GM11168 (cell line): ENCODE data around the gene TADA3.

Experiments
- in situ Hi-C: fragments of 300-500 bp; cut with MboI; formaldehyde crosslinking; loops from one replicate; pipeline ENCODE4 v1.12.0; 2022; ENCODE audit warnings: low sequenced_read_pairs; ENCODE audit not compliant: unreplicated experiment

Gene TADA3, protein sequence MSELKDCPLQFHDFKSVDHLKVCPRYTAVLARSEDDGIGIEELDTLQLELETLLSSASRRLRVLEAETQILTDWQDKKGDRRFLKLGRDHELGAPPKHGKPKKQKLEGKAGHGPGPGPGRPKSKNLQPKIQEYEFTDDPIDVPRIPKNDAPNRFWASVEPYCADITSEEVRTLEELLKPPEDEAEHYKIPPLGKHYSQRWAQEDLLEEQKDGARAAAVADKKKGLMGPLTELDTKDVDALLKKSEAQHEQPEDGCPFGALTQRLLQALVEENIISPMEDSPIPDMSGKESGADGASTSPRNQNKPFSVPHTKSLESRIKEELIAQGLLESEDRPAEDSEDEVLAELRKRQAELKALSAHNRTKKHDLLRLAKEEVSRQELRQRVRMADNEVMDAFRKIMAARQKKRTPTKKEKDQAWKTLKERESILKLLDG

GRCh38 chr3:9792405-9793160 is at the start of gene TADA3, which contains the start of gene ARPC4:
Gene TADA3, minus strand, starts transcription at chr3:9792473. Its CDS starts 1,007 bp downstream, at chr3:9791466.
Gene ARPC4, plus strand, starts transcription at chr3:9793082. Its CDS starts 40 bp downstream, at chr3:9793122.
- in situ Hi-C loops: no loop called here

- in situ Hi-C loops: no loop called here
Observed at GRCh38 chr3:9841015-9841414, 48.7 kb upstream of the TADA3 start.

GRCh38 chr3:9838856-9839255 is 46.6 kb upstream of the TADA3 start:
- in situ Hi-C loops: no loop called here

DNA sequence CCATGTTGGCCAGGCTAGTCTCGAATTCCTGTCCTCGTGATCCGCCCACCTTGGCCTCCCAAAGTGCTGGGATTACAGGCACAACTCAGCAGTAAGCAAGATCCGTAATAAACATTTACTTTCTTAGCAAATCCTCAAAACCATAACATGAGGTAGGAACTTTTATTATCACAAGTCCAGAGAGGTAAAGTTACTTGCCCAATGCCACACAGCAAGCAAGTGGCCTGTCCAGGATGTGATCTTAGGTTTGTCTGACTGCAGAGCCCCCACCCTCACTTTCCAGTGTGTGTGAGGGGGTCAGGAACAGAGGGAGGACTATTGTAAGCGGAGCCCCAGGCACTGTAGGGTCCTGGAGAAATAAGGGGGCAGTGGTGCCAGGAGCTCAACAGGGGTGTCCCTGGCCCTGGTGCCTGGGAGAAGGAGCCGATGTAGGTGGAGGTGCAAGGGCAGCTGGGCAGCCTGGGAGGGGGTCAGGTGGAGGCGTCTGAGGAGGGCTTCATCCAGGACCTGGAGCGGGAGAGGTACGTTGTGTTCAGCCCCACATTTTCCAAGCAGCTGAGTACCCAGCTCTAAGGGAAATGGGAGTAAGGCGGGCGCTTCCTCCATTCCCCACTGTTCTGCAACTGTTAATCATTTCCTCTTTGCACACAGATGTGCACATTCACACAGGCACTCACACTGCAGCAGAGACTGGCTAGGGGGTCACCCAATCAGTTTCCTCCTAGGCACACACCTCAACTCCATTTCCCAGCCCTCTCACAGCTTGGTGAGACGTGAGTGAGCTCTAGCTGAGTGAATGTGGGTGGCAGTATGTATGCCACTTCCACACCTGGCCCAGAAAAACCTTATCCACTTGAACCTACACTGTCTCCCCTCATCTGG is 45.7 kb upstream of the TADA3 start:
- in situ Hi-C loops: no loop called here

GRCh38 chr3:9834520-9835380 is 42.5 kb upstream of the TADA3 start:
- in situ Hi-C loops: no loop called here

DNA sequence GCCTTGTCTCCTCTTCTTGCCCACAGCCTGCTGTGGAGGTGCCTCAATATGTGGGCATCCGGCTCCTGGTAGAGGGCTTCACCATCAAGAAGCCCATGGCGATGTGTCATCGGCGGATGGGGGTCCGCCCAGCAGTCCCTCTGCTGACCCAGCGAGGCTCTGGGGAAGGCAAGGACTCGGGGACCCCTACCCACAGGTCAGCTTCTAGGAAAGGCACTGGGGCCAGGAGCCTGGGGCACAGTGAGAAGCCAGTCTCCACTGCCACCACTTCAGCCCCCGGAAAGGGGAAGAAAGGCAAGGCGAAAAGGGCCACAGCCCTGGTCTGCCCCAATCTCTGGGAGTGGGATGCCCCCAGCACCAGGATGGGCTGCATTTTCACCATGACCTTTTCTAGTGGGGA is 40.8 kb upstream of the TADA3 start:
- in situ Hi-C loops: no loop called here

- in situ Hi-C loops: no loop called here
Observed at GRCh38 chr3:9831253-9831652, 39.0 kb upstream of the TADA3 start.

DNA sequence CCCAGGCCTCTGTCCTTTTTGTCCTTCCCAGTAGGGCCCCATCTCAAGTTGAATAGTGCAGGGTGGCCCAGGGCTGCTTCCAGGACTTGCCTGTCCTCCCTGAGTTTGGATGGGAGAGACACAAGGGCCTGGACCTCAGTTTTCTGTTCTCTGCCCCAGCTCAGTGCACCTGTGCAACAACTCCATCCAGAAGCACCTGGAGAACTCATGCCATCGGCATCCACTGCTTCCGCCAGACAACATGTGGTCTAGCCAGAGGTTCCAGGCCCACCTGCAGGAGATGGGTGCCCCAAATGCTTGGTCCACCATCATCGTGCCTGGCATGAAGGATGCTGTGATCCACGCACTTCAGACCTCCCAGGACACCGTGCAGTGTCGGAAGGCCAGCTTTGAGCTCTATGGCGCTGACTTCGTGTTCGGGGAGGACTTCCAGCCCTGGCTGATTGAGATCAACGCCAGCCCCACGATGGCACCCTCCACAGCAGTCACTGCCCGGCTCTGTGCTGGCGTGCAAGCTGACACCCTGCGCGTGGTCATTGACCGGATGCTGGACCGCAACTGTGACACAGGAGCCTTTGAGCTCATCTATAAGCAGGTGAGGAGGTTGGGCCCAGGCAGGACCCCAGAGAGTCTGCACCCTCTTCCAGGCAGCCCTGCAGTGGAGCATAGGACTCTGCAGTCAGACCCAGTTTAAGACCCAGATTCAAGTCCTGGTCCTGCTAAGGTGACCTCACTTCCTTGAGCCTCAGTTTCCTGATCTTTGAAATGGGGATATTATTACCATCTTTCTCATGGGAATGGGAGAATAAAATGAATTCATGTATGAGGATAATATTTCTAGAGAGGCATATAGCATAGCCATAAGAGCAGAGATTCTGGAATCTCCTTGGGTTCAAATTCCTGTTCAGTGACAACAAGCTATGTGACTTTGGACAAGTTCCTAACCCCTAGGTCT is 36.8 kb upstream of the TADA3 start:
- in situ Hi-C loops: no loop called here

DNA sequence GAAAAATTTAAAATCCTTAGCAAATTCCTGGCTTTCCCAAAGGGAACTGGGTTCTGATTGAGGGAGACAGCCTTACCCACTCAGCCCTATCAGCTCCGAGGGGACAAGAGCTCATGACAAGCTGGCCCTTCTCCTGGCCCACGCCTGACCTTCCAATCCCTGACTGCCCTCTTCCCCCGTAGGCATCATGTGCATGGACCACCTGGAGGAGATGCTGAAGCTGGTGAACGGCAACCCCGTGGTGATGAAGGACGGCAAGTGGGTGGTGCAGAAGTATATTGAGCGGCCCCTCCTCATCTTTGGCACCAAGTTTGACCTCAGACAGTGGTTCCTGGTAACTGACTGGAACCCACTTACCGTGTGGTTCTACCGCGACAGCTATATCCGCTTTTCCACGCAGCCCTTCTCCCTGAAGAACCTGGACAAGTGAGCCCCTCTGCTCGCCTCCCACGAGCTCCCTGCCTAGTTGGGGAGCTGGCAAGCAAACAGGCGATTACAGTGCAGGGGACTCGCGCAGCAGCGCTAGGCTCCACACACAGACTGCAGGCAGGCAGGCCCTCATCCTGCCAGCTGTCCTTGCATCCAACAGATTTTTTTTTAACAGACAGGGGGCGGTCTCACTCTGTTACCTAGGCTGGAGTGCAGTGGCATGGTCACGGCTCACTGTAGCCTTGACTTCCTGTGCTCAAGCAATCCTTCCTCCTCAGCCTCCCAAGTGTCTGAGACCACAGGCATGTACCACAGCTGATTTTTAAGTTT is 34.7 kb upstream of the TADA3 start:
- in situ Hi-C loops: no loop called here

GRCh38 chr3:9825451-9826040 is 33.3 kb upstream of the TADA3 start:
- in situ Hi-C loops: no loop called here

- in situ Hi-C loops: no loop called here
Observed at GRCh38 chr3:9820946-9821345, 28.7 kb upstream of the TADA3 start.

DNA sequence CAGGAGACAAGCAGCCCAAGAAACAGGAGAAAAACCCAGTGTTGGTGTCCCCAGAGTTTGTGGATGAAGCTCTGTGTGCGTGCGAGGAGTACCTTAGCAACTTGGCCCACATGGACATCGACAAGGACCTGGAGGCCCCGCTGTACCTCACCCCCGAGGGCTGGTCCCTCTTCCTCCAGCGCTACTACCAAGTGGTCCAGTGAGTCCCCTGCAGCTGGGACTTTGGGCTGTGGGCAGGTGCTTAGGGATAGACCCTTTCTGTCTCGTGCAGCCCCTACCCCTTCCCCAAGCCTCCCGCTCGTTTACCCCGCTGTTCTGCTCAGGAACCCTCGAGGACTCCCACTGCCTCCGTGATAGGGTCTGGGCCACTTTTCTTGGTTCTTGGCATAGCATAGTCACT is 28.3 kb upstream of the TADA3 start:
- in situ Hi-C loops: no loop called here

- in situ Hi-C loops: no loop called here
Observed at GRCh38 chr3:9818666-9819335, 26.5 kb upstream of the TADA3 start.

DNA sequence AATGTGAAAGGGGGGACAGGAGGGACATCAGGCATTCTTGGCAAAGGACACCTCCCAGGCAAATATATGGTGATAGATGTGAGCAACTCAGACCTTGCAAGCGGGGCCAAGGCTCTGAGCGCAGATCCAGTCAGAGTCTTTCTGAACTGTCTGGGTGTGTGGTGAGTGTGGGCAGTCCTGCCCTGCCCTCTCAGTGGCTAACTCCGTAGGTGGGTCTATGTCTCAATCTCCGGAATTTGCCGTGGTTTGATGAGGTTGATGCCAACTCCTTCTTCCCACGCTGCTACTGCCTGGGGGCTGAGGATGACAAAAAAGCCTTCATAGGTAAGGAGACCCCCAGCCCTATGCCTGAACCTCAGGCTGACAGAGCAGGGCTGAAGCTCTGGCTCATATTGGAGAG is 25.2 kb upstream of the TADA3 start:
- in situ Hi-C loops: no loop called here

DNA sequence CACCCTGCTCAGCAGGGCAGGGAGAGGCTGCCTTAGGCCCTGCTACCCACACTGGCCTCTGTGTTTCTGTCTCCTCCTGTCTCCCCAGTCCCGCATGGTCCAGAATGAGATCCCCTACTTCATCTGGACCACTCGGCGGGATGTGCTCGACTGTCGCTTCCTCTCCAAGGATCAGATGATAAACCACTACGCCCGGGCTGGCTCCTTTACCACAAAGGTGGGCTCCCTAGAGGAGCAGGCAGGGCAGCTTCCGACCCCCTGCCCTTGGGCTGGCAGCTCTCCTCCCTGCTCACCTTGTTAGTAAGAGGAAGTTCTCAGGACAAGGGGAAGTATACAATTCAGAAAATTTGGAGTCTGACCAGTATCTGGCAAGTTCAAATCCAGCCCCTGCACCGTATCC is 23.7 kb upstream of the TADA3 start:
- in situ Hi-C loops: no loop called here

DNA sequence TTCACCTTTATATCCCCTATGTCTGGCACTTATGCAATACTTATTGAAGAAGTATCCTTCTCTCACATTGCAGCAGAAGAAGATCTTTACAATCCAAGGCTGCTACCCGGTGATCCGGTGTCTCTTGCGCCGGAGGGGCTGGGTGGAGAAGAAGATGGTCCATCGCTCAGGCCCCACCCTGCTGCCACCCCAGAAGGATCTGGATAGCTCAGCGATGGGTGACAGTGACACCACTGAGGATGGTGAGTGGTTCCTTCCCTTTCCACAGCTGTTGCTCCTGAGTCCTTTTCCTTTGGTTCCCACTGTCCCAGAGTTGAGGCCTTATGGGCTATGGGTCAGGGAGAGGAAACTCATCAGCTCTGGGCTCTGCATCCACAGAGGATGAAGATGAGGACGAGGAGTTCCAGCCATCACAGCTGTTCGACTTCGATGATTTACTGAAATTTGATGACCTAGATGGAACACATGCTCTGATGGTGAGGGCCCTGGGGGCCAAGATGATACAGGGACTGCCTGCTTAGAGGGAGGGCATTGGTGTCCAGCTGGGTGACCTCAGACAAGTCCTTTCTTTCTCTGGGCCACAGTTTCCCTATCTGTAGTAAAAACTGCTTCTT is 20.7 kb upstream of the TADA3 start:
- in situ Hi-C loops: no loop called here
